GM12878 (cell line): ENCODE measurements around the gene CBARP. TPM values are rescaled to one million over a fixed set of nuclear protein-coding genes. Genes with fewer than 3 reads are reported as not detected.

ENCODE experiments used
- ATAC-seq: fragments of 200-7000 bp; cut with Tn5 transposase; 3 replicates; pipeline ENCODE4 v1.9.1; 2020; ENCODE audit warnings: mild to moderate bottlenecking, moderate library complexity
- BruUV-seq: library from RNA; stranded (reverse); fragments of 400-500 nt; replicated peaks from 2 replicates; lab custom pipeline; 2021; lab: Mats Ljungman, UMichigan
- CTCF ChIA-PET: fragments of 300-600 bp; sonication (Branson Sonifier 250); formaldehyde crosslinking; extraction: SDS; loops from one replicate; lab custom pipeline; 2021; ENCODE audit warnings: inconsistent platforms; lab: Yijun Ruan, JAX
- POLR2A ChIA-PET: fragments of 350-600 bp; formaldehyde crosslinking; extraction: SDS; loops from one replicate; lab custom pipeline; 2021; ENCODE audit warnings: inconsistent platforms; lab: Charles Lee
- RAD21 ChIA-PET: fragments of 300-600 bp; sonication (Branson Sonifier 250); formaldehyde crosslinking; loops from one replicate; lab custom pipeline; 2023; ENCODE audit warnings: antibody characterized with exemption; ENCODE audit not compliant: unreplicated experiment; lab: Charles Lee
- SMC1A ChIA-PET: fragments of 300-600 bp; sonication (Branson Sonifier 250); formaldehyde crosslinking; loops from one replicate; lab custom pipeline; 2023; ENCODE audit not compliant: unreplicated experiment, uncharacterized antibody; lab: Charles Lee
- DNase-seq: peaks from one replicate; pipeline ENCODE4 v3.0.0-alpha.2; 2011; ENCODE audit warnings: low read depth, low spot score
- FAIRE-seq: peaks from 3 replicates; lab custom pipeline; 2011; peaks lifted over from hg19 to GRCh38; lab: Jason Lieb, UNC
- H2AFZ ChIP-seq: 2 replicates; pipeline ENCODE4 v1.6.0; 2011; ENCODE audit warnings: low read depth, low read length, control low read depth; ENCODE audit not compliant: control insufficient read depth
- H3K27ac ChIP-seq: 2 replicates; pipeline ENCODE4 v1.5.1; 2011; ENCODE audit warnings: control low read depth; ENCODE audit not compliant: control insufficient read depth, insufficient read depth
- H3K27me3 ChIP-seq, 2 experiments: replicated peaks in 1 of 2; 2 replicates each; pipeline versions ENCODE4 v1.6.0 to v1.6.1; 2011; ENCODE audit warnings: low read length in 1 of 2; ENCODE audit not compliant: control insufficient read depth in 2 of 2, insufficient read depth in 2 of 2
- H3K36me3 ChIP-seq, 2 experiments: 2 replicates each; pipeline ENCODE4 v1.5.1; 2011; ENCODE audit warnings: low read length in 1 of 2; ENCODE audit not compliant: control insufficient read depth in 2 of 2, insufficient read depth in 2 of 2
- H3K4me1 ChIP-seq: 2 replicates; pipeline ENCODE4 v1.6.1; 2011; ENCODE audit warnings: mild to moderate bottlenecking, low read length, moderate library complexity, mixed read lengths; ENCODE audit not compliant: control insufficient read depth, insufficient read depth
- H3K4me2 ChIP-seq: 2 replicates; pipeline ENCODE4 v1.6.0; 2011; ENCODE audit warnings: control low read depth; ENCODE audit not compliant: control insufficient read depth, insufficient read depth
- H3K4me3 ChIP-seq: fragments of 200-600 bp; sonication (generic); 2 replicates; pipeline ENCODE4 v1.5.1; 2016
- H3K79me2 ChIP-seq: 2 replicates; pipeline ENCODE4 v1.6.0; 2011; ENCODE audit warnings: low read length; ENCODE audit not compliant: control insufficient read depth, insufficient read depth
- H3K9ac ChIP-seq: 2 replicates; pipeline ENCODE4 v1.8.0; 2011; ENCODE audit warnings: low read length, control low read depth, mixed read lengths; ENCODE audit not compliant: control insufficient read depth, insufficient read depth
- H3K9me3 ChIP-seq: replicated peaks from 3 replicates; pipeline ENCODE4 v1.5.1; 2011; ENCODE audit warnings: mild to moderate bottlenecking, low read length; ENCODE audit not compliant: control insufficient read depth, insufficient read depth
- H4K20me1 ChIP-seq: 2 replicates; pipeline ENCODE4 v1.6.0; 2011; ENCODE audit not compliant: control insufficient read depth, insufficient read depth
- ATF7 ChIP-seq: fragments of 450-650 bp; IDR thresholded peaks from 2 replicates; pipeline ENCODE4 v1.6.1; 2016; ENCODE audit warnings: low read depth, mild to moderate bottlenecking
- CBFB ChIP-seq: IDR thresholded peaks from 2 replicates; pipeline ENCODE4 v1.6.1; 2016; ENCODE audit warnings: antibody characterized with exemption, low read depth
- CREB1 ChIP-seq: IDR thresholded peaks from 2 replicates; pipeline ENCODE4 v1.6.1; 2012; ENCODE audit warnings: low read depth, mild to moderate bottlenecking, inconsistent platforms
- CTCF ChIP-seq, 3 experiments: IDR thresholded peaks in 2 of 3; conservative IDR thresholded peaks in 1 of 3; 2 replicates each; pipeline ENCODE4 v1.5.1; 2011; ENCODE audit warnings: low read depth in 3 of 3, low read length in 3 of 3, mild to moderate bottlenecking in 3 of 3, control low read depth in 2 of 3, moderate library complexity in 2 of 3, inconsistent platforms in 1 of 3, mixed read lengths in 1 of 3; ENCODE audit not compliant: control insufficient read depth in 2 of 3, insufficient read depth in 1 of 3; ENCODE audit errors: extremely low read depth in 1 of 3
- FOXM1 ChIP-seq: IDR thresholded peaks from 2 replicates; pipeline ENCODE4 v1.6.1; 2012; ENCODE audit warnings: low read depth, mild to moderate bottlenecking, inconsistent platforms, low read length, moderate library complexity
- GABPA ChIP-seq: IDR thresholded peaks from 2 replicates; pipeline ENCODE4 v1.6.1; 2014; ENCODE audit warnings: antibody characterized with exemption, low read depth, mild to moderate bottlenecking, inconsistent platforms
- HSF1 ChIP-seq: fragments of 150-350 bp; IDR thresholded peaks from 2 replicates; pipeline ENCODE4 v1.6.1; 2014; ENCODE audit warnings: mild to moderate bottlenecking, low read depth, low read length
- IKZF2 ChIP-seq, 2 experiments: fragments of 450-650 bp; IDR thresholded peaks; 2 replicates each; pipeline ENCODE4 v1.6.1; 2017; ENCODE audit warnings: mild to moderate bottlenecking in 2 of 2, moderate library complexity in 2 of 2
- MYB ChIP-seq: fragments of 150-350 bp; IDR thresholded peaks from 2 replicates; pipeline ENCODE4 v1.6.1; 2014; ENCODE audit warnings: mild to moderate bottlenecking, low read depth, low read length, borderline replicate concordance
- NFIC ChIP-seq: IDR thresholded peaks from 2 replicates; pipeline ENCODE4 v1.6.1; 2012; ENCODE audit warnings: low read depth, mild to moderate bottlenecking, inconsistent platforms, low read length, moderate library complexity
- NFXL1 ChIP-seq: fragments of 450-650 bp; IDR thresholded peaks from 2 replicates; pipeline ENCODE4 v1.6.1; 2017; ENCODE audit warnings: antibody characterized with exemption, mild to moderate bottlenecking, borderline replicate concordance
- NKRF ChIP-seq: fragments of 450-650 bp; conservative IDR thresholded peaks from 2 replicates; pipeline ENCODE4 v1.6.1; 2017; ENCODE audit warnings: mild to moderate bottlenecking, moderate library complexity
- PML ChIP-seq: IDR thresholded peaks from 2 replicates; pipeline ENCODE4 v1.6.1; 2012; ENCODE audit warnings: low read length, inconsistent platforms
- RAD21 ChIP-seq: IDR thresholded peaks from 2 replicates; pipeline ENCODE4 v1.6.1; 2011; ENCODE audit warnings: mild to moderate bottlenecking, low read depth, low read length, moderate library complexity; ENCODE audit not compliant: insufficient read depth
- RBBP5 ChIP-seq: fragments of 200-600 bp; sonication (generic); conservative IDR thresholded peaks from 2 replicates; pipeline ENCODE4 v1.6.1; 2016
- SIX5 ChIP-seq: IDR thresholded peaks from 2 replicates; pipeline ENCODE4 v1.6.1; 2011; ENCODE audit warnings: mild to moderate bottlenecking, low read depth, low read length, moderate library complexity; ENCODE audit not compliant: severe bottlenecking
- ZBED1 ChIP-seq: IDR thresholded peaks from 2 replicates; pipeline ENCODE4 v1.6.1; 2016; ENCODE audit warnings: borderline replicate concordance
- WGBS: methylation state at CpG from one replicate; pipeline ENCODE4 v1.1.6; 2016; ENCODE audit warnings: low lambda C conversion rate; ENCODE audit not compliant: insufficient replicate concordance, insufficient coverage; ENCODE audit errors: missing lambda C conversion rate; 5-methylcytosine and 5-hydroxymethylcytosine counted together
- in situ Hi-C: fragments of 300-500 bp; cut with MboI; formaldehyde crosslinking; loops from 9 replicates; pipeline ENCODE4 v1.14.3; 2018; ENCODE audit warnings: mixed read lengths
- intact Hi-C: fragments of 100-400 bp; cut with micrococcal nuclease; formaldehyde crosslinking; loops from one replicate; pipeline ENCODE4 v1.14.2; 2022; ENCODE audit not compliant: unreplicated experiment
- polyA plus RNA-seq, 11 experiments: library from polyadenylated mRNA; depleted of rRNA in 4 of 11; unstranded in 6 of 11; stranded (reverse) in 5 of 11; fragments of >200 nt; fragmentation: Nextera tagmentation in 4 of 11; fragmentation: Illumina TruSeq in 1 of 11; extraction: Ambion mirVana in 4 of 11; extraction: Trizol in 1 of 11; gene quantifications; 1 replicate in 1 of 11; 2 replicates in 10 of 11; pipeline versions ENCODE4 v1.2.1 to v1.2.3, GENCODE V29; 2011 to 2016; ENCODE audit warnings: inconsistent platforms in 2 of 11, missing spikeins in 2 of 11, low read depth in 1 of 11
- total RNA-seq, 4 experiments: library from RNA; depleted of rRNA in 3 of 4; stranded (reverse); fragments of >200 nt in 3 of 4; fragmentation: Illumina TruSeq in 1 of 4; extraction: Trizol in 1 of 4; gene quantifications; 2 replicates each; pipeline versions ENCODE4 v1.2.1 to v1.2.3, GENCODE V29; 2013 to 2021

The CBARP gene
- total and polyA plus RNA-seq, 10 of the 15 experiments (the other 5 are each of a cell fraction or from before 2014, with no cell fraction given): 0.04 to 0.59 (median 0.18) TPM; not detected in 3

GRCh38 chr19:1224847-1225246, 13.0 kb downstream of the CBARP start:
- Histone ChIP-seq H3K9me3 (no peaks in the 10 kb centered on the region), H3K79me2 (no peaks in the 10 kb centered on the region), H3K4me3 (no peak overlapping the region), H3K4me1 (no peaks in the 10 kb centered on the region), H2AFZ (no peak overlapping the region), H3K9ac (no peak overlapping the region), H3K27me3 (no peaks in the 10 kb centered on the region), H3K36me3 (peaks cover 3 to 23% of the 10 kb centered on the region in 2 experiments; a peak in 3 of 4 replicates), H4K20me1 (no peaks in the 10 kb centered on the region), H3K27ac (no peak overlapping the region), H3K4me2 (no peak overlapping the region)
- POLR2A ChIA-PET: no interaction called here
- in situ Hi-C loops: no loop called here
- SMC1A ChIA-PET: no interaction called here
- no peak for TF ChIP-seq NFIC
- TF ChIP-seq RBBP5: no peak
- no peak for TF ChIP-seq ZBED1
- TF ChIP-seq FOXM1: no peak
- no peak for TF ChIP-seq NFXL1
- TF ChIP-seq HSF1: no peak
- TF ChIP-seq RAD21: no peak
- TF ChIP-seq NKRF: no peak
- TF ChIP-seq IKZF2 (IDR thresholded peaks at IDR 0.05): no peak
- TF ChIP-seq CBFB: no peak
- no peak for TF ChIP-seq CTCF (IDR thresholded peaks at IDR 0.05 in 2 of 3, conservative IDR thresholded peaks at IDR 0.05 in 1 of 3; ENCODE audit: control insufficient read depth in 2 of 3, extremely low read depth in 1 of 3, insufficient read depth in 1 of 3, low read depth in 3 of 3, low read length in 3 of 3)
- TF ChIP-seq PML: no peak
- TF ChIP-seq CREB1: no peak
- no peak for TF ChIP-seq ATF7
- TF ChIP-seq SIX5: no peak
- TF ChIP-seq MYB: no peak
- TF ChIP-seq GABPA: no peak
- CTCF ChIA-PET: interaction anchor here (1.7 kb wide), 1 partner anchor 112 kb away, joined by 7 read pairs; no protein-coding TSS in a partner anchor
- FAIRE-seq: no peak
- no peak for ATAC-seq
- intact Hi-C loops: no loop called here
- whole genome bisulfite sequencing: 90% methylated on average over 12 of the region's 16 CpGs
- DNase-seq: no peak
- no TSS peak for BruUV-seq
- RAD21 ChIA-PET: no interaction called here
